ENCODE measurements around the gene PLEKHS1.

DNA sequence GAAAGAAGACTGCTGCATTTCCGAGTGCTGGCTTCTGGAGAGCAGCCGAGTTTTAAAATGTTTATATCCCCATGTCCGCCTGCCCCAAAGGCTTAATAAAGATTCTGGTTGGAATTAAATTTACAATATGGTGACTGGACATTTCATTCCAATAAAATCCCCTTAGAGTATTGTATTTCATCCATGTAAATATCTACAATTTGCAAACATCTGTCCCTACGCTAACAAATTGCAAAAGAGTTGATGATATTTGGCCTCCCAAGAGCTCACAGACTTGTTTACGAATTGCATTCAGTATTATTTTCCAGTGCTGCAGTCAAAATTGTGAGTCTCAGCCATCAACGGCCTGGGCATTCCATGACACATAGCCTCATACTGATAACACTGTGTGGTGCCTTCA is 50.1 kb downstream of the PLEKHS1 start:
- TF ChIP-seq, protein P1, sequence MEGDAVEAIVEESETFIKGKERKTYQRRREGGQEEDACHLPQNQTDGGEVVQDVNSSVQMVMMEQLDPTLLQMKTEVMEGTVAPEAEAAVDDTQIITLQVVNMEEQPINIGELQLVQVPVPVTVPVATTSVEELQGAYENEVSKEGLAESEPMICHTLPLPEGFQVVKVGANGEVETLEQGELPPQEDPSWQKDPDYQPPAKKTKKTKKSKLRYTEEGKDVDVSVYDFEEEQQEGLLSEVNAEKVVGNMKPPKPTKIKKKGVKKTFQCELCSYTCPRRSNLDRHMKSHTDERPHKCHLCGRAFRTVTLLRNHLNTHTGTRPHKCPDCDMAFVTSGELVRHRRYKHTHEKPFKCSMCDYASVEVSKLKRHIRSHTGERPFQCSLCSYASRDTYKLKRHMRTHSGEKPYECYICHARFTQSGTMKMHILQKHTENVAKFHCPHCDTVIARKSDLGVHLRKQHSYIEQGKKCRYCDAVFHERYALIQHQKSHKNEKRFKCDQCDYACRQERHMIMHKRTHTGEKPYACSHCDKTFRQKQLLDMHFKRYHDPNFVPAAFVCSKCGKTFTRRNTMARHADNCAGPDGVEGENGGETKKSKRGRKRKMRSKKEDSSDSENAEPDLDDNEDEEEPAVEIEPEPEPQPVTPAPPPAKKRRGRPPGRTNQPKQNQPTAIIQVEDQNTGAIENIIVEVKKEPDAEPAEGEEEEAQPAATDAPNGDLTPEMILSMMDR (IDR thresholded peaks at IDR 0.05) = no peak
- TF ChIP-seq POLR2AphosphoS5 (IDR thresholded peaks at IDR 0.05) (no peak), POLR2A (IDR thresholded peaks at IDR 0.05) (no peak)
